Colon (tissue), 2 donors: ENCODE measurements around the gene ATP5PB.

Source experiments
- FAIRE-seq: peaks from 2 replicates; lab custom pipeline; 2012; peaks lifted over from hg19 to GRCh38; lab: Jason Lieb, UNC
- donor health status: control.
- donor health status: control.

The ATP5PB gene

DNA sequence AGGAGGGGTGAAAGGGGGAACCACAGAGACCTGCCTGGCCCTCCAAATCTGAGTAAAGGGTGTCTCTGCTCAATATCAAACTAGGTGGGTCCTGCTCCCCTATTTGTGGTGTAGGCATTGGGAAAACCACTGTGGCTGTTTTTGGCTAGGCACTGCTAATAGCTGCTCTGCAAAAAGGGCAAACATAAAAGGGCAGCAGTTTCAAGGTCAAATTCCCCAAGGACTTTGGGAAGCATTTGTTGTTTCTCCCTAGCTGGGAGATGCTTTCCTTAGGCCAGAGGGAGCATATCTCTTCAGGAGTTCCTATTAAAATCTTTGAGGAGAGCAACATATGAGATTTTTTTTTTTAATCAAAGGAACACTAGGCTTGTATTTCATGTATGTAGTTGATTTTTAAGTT lies 26.9 kb downstream of the ATP5PB start:
- FAIRE-seq, result no peak

DNA sequence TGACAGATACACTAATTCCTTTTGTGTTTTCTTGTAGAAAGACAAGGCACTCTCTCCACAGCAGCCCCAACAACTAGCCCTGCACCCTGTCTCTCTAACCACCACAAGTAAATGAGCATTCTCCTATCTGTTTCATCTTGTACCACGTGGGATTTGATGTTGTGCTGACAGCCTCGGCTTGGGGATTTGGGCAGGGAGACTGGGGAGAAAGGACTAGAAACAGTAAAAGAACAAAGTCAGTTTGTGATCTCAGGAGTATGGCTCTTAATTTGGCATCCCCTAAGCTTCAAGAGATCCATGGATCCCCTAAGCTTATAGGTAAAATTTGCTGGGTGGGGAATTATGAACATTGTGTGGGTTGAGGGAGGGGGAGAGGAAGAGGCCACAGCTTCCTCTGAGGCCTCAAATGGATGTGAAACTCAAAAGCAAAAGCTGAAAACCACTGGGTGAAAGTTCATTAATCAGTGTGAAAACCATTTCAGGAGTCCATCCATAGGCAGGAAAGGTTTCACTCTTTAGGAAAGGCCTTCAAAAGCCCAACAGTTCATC lies 27.6 kb downstream of the ATP5PB start:
- FAIRE-seq, result no peak

DNA sequence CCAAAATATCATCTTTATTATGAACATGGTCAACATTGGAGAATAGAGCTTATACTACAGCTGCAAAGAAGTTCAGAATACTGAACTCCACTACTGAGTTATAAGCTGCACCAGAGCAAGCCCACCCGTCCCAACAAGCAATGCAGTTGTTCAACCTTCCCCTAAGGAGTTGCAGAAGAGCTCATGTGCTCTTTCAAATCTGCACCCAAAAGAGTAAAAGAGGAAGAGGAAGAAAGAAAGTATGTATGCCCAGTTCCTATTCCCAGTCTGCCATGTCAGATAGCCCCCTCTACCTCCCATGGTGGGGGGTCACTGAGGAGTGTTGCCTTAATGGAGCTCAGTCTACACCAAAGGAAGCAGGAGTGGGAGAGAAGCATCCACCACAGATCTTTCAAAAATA lies 31.4 kb downstream of the ATP5PB start:
- FAIRE-seq, result no peak

DNA sequence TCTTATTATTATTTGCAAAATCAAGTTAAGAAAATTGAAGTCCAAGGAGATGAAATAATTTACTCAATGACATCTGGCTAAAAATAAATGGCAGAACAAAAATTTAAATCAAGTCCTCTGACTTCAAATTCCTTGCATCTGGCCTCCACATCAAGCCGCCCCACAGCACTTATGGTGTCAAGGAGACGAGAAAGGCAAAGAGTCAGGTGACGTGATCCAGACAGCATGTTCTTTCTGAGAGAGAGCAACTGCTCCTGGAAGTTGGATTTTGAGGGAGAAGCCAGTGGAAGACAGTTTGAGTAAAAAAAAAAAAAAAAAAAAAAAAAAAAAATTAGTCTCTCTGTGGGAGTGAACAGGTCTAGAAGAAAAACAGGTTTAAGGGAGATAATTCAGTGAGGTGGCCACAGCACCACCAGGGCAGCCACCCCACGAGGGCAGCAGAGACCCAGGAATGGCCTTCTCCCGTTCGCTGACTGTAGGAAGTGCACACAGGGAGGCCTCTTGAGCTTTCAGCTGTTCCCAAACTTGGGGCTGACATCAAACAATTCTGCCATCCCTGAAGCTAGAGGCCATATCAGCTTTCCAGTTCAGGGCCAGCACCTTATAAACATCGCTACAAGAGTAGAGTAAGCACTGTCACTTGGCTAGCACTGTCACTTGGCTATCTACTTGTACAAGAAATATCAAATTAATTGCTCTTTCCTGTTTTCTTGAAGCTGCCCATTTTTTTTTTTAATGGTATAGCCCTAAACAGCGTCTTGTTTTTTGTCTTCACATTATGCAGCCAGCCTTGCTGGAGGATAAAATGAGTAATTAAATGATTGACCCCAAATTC lies 32.3 kb downstream of the ATP5PB start:
- no peak for FAIRE-seq

- no peak for FAIRE-seq
Measured at GRCh38 chr1:111483166-111483565, 33.9 kb downstream of the ATP5PB start.

DNA sequence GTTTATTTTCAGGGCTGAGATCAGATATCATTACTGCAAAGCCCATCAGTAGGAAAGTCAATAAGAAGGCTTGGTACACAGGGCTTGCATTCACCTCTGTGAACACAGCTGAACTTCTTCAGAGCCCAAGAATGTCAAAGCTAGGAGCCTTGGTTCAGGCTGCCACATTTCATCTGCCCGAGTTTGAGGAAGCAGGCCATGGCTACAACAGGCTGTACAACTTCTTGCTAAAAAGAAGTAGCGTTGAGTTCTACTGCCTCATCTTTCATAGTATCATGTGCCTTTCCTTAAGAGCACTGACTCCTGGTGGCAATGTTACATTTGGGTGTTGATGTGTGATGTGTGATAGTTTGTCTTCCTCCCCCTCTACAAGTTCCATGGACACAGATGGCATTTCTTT lies 34.6 kb downstream of the ATP5PB start:
- FAIRE-seq, result no peak

- no peak for FAIRE-seq
Measured at GRCh38 chr1:111484391-111485026, 35.2 kb downstream of the ATP5PB start.

DNA sequence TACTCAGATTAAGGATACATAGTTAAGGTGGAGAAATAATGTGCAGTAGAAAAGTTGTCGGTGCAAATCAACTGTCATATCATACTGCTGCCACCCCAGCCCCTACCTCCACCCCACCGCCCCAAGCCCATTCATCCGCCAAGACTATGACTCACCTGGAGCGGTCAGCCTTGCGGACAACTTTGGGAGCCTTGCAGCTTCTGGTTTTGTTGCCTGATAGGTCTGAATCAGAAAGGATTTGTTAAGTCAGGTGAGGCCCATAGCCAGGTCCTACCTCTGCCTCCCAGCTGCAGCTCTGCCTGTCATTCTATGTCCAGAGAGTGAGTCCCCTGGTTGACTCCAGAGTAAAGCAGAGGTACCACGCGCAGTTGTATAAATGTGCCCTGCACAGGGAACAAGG lies 37.2 kb downstream of the ATP5PB start:
- FAIRE-seq, result no peak

DNA sequence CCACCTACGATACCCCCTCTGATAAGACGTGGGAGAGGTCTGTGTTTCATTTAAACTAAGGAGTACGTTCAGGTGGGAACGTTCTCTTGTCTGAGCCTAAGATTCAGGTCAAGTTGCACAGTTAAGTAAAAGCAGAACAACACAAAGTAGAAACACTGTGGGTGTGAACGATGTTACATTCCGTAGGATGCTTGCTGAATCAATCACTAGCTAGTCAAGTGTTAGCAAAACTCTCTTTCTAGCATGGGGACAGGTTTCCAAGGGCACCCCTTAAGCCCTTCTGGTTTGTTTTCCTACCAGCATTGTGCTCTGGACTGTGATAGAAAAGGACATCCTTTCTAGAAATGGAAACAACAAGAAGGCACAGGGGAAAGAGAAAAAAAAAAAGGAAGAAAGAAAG lies 37.9 kb downstream of the ATP5PB start:
- no peak for FAIRE-seq

DNA sequence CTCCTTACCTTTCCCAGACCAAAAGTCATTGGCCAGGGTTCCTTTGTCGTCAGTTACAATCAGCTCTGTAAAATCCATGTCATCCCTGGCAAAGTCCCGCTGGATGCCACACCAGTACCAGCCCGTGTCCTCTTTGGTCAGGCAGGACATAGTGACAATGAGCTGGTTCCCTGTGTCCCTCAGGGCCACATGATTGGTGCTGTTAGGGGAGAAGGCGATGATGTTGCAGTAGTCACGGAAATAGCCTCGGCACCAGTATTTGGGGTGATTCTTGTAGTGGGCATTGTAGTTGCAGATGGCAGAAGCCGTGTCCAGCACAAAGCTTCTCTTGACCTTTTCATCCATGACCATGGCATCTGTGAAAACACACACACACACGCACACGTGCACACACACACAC lies 39.4 kb downstream of the ATP5PB start:
- no peak for FAIRE-seq

- no peak for FAIRE-seq
Measured at GRCh38 chr1:111489604-111490003, 40.3 kb downstream of the ATP5PB start.

GRCh38 chr1:111490220-111490619 lies 41.0 kb downstream of the ATP5PB start:
- FAIRE-seq, result no peak

GRCh38 chr1:111491070-111491469 lies 41.8 kb downstream of the ATP5PB start:
- no peak for FAIRE-seq

- no peak for FAIRE-seq
Measured at GRCh38 chr1:111496398-111496797, 47.1 kb downstream of the ATP5PB start.

DNA sequence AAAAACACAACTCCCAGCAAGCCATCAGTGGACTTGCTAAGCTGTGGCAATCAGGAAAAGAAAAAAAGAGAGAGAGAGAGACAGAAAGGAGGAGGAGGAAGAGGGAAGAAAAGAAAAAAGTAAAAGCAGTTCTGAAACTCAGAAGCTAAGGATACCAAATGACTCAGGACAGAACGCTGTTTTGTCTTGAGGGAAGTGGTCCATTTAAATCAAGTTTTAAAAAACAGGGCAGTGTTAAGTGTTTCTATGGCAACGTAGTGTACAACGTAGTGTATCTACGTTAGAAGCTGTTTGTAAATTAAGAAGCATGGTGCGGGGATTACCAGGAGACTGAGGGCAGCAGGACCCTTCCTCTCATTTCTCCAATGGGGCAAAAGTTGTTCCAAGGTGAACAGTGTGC lies 48.3 kb downstream of the ATP5PB start:
- FAIRE-seq, result no peak

DNA sequence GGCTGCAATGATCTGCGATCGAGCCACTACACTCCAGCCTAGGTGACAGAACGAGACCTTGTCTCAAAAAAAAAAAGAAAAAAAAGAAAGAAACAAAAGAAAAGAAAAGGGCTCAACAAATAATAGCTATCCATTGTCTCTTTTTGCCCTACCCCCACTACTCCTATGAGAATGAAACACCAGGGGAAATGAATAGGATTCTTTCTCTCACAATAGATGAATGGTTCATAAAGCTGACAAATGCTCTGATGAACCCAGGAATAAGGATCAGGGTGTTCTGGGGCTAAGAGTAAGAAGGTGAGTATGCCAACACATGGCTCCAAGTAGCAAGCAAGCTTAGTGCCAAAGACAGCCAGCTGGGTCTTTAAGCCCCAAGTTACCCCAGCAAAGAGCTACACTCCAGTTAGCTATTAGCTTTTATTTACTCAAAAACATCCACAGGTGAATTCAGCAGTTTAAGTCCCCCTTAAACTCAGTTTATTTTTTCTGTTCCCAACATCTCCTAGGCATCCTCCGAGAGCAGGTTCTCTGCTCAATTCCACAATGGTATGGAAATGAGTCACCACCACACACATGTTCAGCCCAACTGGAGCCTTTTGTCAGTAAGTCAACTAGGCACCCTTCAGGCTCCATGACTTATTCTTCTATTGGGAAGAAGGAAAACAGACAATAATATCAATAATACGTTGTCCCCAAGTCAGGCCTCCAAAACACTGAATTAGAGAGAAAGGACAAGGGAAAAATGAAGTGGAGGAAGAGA lies 49.9 kb downstream of the ATP5PB start:
- FAIRE-seq, result no peak

GRCh38 chr1:111501645-111502044 lies 52.4 kb downstream of the ATP5PB start:
- FAIRE-seq, result no peak

GRCh38 chr1:111503585-111504060 lies 54.4 kb downstream of the ATP5PB start, which contains the start of the genes ADORA3 and TMIGD3:
ADORA3 (minus strand) TSS chr1:111503633; CDS start chr1:111503354, 279 bp downstream.
TMIGD3 (minus strand) TSS chr1:111503633; CDS start chr1:111503354, 279 bp downstream.
- FAIRE-seq, result no peak

DNA sequence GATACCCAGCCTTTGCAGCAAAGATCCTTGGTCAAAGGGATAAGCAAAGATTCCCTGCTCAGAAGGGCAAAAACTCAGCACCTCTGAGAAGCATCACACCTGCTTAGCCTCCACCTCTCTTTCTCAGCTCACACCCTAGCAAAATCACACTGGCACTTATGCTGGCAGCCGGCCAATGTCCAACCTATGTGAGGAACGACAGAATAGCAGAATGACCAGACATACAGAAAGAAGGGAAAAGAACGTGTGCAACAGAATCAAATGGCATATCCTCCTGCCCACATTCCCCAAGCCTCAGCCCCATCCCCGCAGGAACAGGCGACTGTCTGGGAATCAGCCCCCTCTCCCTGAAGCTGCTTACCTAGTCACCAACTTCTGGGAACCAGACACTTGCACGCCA lies 54.8 kb downstream of the ATP5PB start:
- no peak for FAIRE-seq

- FAIRE-seq, result no peak
Measured at GRCh38 chr1:111505641-111506119, 56.4 kb downstream of the ATP5PB start.

- FAIRE-seq, result no peak
Measured at GRCh38 chr1:111506561-111506960, 57.3 kb downstream of the ATP5PB start.
